BJ (cell line): Measurements from ENCODE around the gene SPPL2B. TPM values are rescaled to one million over a fixed set of nuclear protein-coding genes. Genes with fewer than 3 reads are reported as not detected.

Experiments
- CTCF ChIA-PET: fragments of 350-600 bp; formaldehyde crosslinking; extraction: SDS; loops from one replicate; lab custom pipeline; 2021; ENCODE audit warnings: antibody characterized with exemption, inconsistent platforms; lab: Yijun Ruan, JAX
- POLR2A ChIA-PET: fragments of 300-600 bp; sonication (Branson Sonifier 250); formaldehyde crosslinking; extraction: SDS; loops from one replicate; lab custom pipeline; 2021; ENCODE audit warnings: antibody characterized with exemption; lab: Charles Lee
- DNase-seq: peaks from one replicate; pipeline ENCODE4 v3.0.0-alpha.2; 2011; ENCODE audit warnings: low read depth
- H3K27me3 ChIP-seq: 2 replicates; pipeline ENCODE4 v1.6.0; 2011; ENCODE audit warnings: low read length; ENCODE audit not compliant: control insufficient read depth, insufficient read depth
- H3K36me3 ChIP-seq: 2 replicates; pipeline ENCODE4 v1.5.1; 2011; ENCODE audit warnings: low read length; ENCODE audit not compliant: control insufficient read depth, insufficient read depth
- H3K4me3 ChIP-seq: 2 replicates; pipeline ENCODE4 v1.5.1; 2011; ENCODE audit warnings: low read depth, mild to moderate bottlenecking, control low read depth, low read length
- CTCF ChIP-seq: IDR thresholded peaks from 2 replicates; pipeline ENCODE4 v1.5.1; 2011; ENCODE audit warnings: low read depth, mild to moderate bottlenecking, control low read depth, inconsistent platforms, low read length, moderate library complexity; ENCODE audit not compliant: insufficient read depth
- polyA plus RNA-seq: library from polyadenylated mRNA; depleted of rRNA; stranded (reverse); fragments of >200 nt; gene quantifications from 2 replicates; pipeline ENCODE4 v1.2.3, GENCODE V29; 2011

The SPPL2B gene
- polyA plus RNA-seq, 1 experiment = 24.9 TPM

- no peak for TF ChIP-seq CTCF
- POLR2A ChIA-PET = no interaction called here
- no peak within 1 kb of the TSS for H3K4me3 ChIP-seq
- no peak for DNase-seq
- H3K36me3 ChIP-seq = no peaks in the 10 kb centered on the region
- H3K27me3 ChIP-seq = peaks cover 15% of the 10 kb centered on the region
- CTCF ChIA-PET = no interaction called here
These were observed 31.7 kb downstream of the SPPL2B start, which contains the start of gene TMPRSS9 for GRCh38 chr19:2359992-2360685. TMPRSS9 (plus strand) TSS chr19:2360265; CDS start chr19:2389786, 29,521 bp downstream.

GRCh38 chr19:2360833-2361232 lies 32.3 kb downstream of the SPPL2B start:
- DNase-seq = no peak
- Histone ChIP-seq H3K4me3 (no peak overlapping the region), H3K36me3 (no peaks in the 10 kb centered on the region), H3K27me3 (peaks cover 15% of the 10 kb centered on the region)
- ChIA-PET CTCF (no interaction called here), POLR2A (no interaction called here)
- TF ChIP-seq CTCF = no peak

DNA sequence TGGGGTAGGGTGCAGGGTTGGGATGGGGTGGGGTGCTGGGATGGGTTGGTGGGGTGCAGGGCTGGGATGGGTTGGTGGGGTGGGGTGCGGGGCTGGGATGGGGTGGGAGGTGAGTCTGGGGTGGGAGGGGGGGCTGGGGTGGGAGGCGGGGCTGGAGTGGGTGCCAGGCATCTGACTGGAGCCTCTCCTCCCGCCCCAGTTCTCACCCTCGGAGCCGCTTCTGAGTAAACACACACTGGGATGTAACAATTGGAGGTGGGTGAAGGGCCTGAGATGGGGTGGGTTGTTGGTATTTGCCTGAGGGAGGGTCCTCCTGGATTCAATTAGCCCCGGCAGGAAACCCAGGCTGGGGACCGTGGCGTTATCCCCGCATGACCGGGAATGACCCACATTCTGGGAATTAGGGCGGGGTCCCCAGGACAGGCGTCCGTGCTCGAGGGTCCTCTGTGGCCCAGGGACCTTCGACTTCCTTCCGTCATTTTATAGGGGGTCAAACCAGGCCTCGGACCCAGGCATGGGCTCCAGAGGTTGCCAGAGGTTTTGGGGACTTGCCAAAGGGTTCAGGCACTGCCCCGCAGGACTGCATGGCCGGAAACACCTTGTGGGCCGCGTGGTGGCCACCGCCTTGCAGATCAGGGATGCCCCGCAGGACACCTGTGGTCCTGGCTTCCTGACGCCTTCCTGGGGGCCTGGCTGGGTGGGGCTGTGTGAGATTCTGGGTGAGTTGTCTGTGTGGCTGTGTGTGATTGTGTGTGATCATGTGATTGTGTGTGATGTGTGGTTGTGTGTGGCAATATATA lies 33.0 kb downstream of the SPPL2B start:
- H3K4me3 ChIP-seq = no peak overlapping the region
- ChIA-PET CTCF (no interaction called here), POLR2A (no interaction called here)
- TF ChIP-seq CTCF = no peak
- no peaks in the 10 kb centered on the region for H3K36me3 ChIP-seq
- DNase-seq = no peak
- peaks cover 15% of the 10 kb centered on the region for H3K27me3 ChIP-seq

GRCh38 chr19:2362046-2362969 lies 33.8 kb downstream of the SPPL2B start:
- ChIA-PET CTCF (interaction anchor here (1.3 kb wide), 1 partner anchor 11 kb away, joined by 3 read pairs; no protein-coding TSS in a partner anchor), POLR2A (no interaction called here)
- Histone ChIP-seq H3K27me3 (peaks cover 15% of the 10 kb centered on the region), H3K4me3 (no peak overlapping the region), H3K36me3 (no peaks in the 10 kb centered on the region)
- no peak for TF ChIP-seq CTCF
- DNase-seq = no peak
